CD4-positive, alpha-beta memory T cell (primary cell): Measurements from ENCODE around the gene SLC43A2. TPM values are rescaled to one million over a fixed set of nuclear protein-coding genes. Genes with fewer than 3 reads are reported as not detected.
A peak's percentile ranks its signal among the peaks of the same experiment; 100 is the strongest.

Experiments used
- CTCF ChIA-PET: fragments of 350-600 bp; sonication (Branson Sonifier 250); formaldehyde crosslinking; loops from one replicate; lab custom pipeline; 2021; ENCODE audit warnings: inconsistent platforms; ENCODE audit not compliant: partially characterized antibody; lab: Charles Lee
- POLR2A ChIA-PET: fragments of 350-600 bp; sonication (Branson Sonifier 250); formaldehyde crosslinking; loops from one replicate; lab custom pipeline; 2021; ENCODE audit not compliant: partially characterized antibody; lab: Charles Lee
- DNase-seq, 5 donors: peaks; one replicate each; pipeline versions ENCODE4 v3.0.0 to v3.0.0-alpha.2; 2020 to 2022; ENCODE audit warnings: mixed read lengths in 1 of 5
- H3K27ac ChIP-seq: one replicate; pipeline ENCODE4 v1.7.0; 2013; ENCODE audit warnings: low read depth, low read length
- H3K27me3 ChIP-seq: 2 replicates; pipeline ENCODE4 v1.7.0; 2013; ENCODE audit warnings: mild to moderate bottlenecking, low read length, moderate library complexity; ENCODE audit not compliant: insufficient read depth
- H3K36me3 ChIP-seq: 2 replicates; pipeline ENCODE4 v1.7.0; 2013; ENCODE audit warnings: mild to moderate bottlenecking, low read length, moderate library complexity; ENCODE audit not compliant: insufficient read depth
- H3K4me1 ChIP-seq: 2 replicates; pipeline ENCODE4 v1.7.0; 2013; ENCODE audit warnings: mild to moderate bottlenecking, low read length, moderate library complexity; ENCODE audit not compliant: insufficient read depth
- H3K4me3 ChIP-seq, 2 donors: one replicate each; pipeline ENCODE4 v1.7.0; 2013; ENCODE audit warnings: low read length in 2 of 2, mild to moderate bottlenecking in 1 of 2
- H3K9me3 ChIP-seq, 2 donors: one replicate each; pipeline ENCODE4 v1.7.0; 2013; ENCODE audit warnings: low read length in 2 of 2, control low read depth in 1 of 2; ENCODE audit not compliant: control insufficient read depth in 1 of 2
- H3K27ac Mint-ChIP-seq, 7 donors: one replicate each; pipeline ENCODE4 v1.8.0; 2020 to 2021; ENCODE audit warnings: mixed read lengths in 7 of 7, mild to moderate bottlenecking in 6 of 7, inconsistent platforms in 3 of 7, moderate library complexity in 3 of 7
- H3K27me3 Mint-ChIP-seq, 2 donors: one replicate each; pipeline ENCODE4 v1.8.0; 2020 to 2021; ENCODE audit warnings: mixed read lengths in 2 of 2
- H3K36me3 Mint-ChIP-seq, 2 donors: one replicate each; pipeline ENCODE4 v1.8.0; 2020 to 2021; ENCODE audit warnings: mixed read lengths in 2 of 2, inconsistent platforms in 1 of 2, mild to moderate bottlenecking in 1 of 2
- H3K4me1 Mint-ChIP-seq, 4 donors: one replicate each; pipeline ENCODE4 v1.8.0; 2020 to 2021; ENCODE audit warnings: mixed read lengths in 4 of 4, mild to moderate bottlenecking in 1 of 4
- H3K4me3 Mint-ChIP-seq, 8 donors: one replicate each; pipeline ENCODE4 v1.8.0; 2020 to 2021; ENCODE audit warnings: mixed read lengths in 8 of 8, mild to moderate bottlenecking in 7 of 8, moderate library complexity in 6 of 8, inconsistent platforms in 3 of 8
- H3K9me3 Mint-ChIP-seq, 8 donors: one replicate each; pipeline ENCODE4 v1.8.0; 2020 to 2021; ENCODE audit warnings: mixed read lengths in 8 of 8, mild to moderate bottlenecking in 5 of 8, inconsistent platforms in 3 of 8, moderate library complexity in 1 of 8
- intact Hi-C: fragments of 100-400 bp; cut with micrococcal nuclease; formaldehyde crosslinking; loops from one replicate; pipeline ENCODE4 v1.15.1; 2023
- polyA plus RNA-seq, 2 donors: library from polyadenylated mRNA; unstranded; fragments of 300-500 nt; fragmentation: Illumina TruSeq; gene quantifications; one replicate each; pipeline ENCODE4 v1.2.3, GENCODE V29; 2021
- total RNA-seq, 2 experiments: library from RNA; stranded (reverse); gene quantifications; one replicate each; pipeline ENCODE4 v1.2.3, GENCODE V29; 2021

Gene SLC43A2
- total and polyA plus RNA-seq, 4 experiments from 2014 or later, result 0.56 to 3.3 (median 1.3) TPM

GRCh38 chr17:1638171-1638590 lies 9.5 kb upstream of the SLC43A2 start:
- H3K9me3 Mint-ChIP-seq, result no peaks in the 10 kb centered on the region
- POLR2A ChIA-PET, result interaction anchor here (0.7 to 1.8 kb wide), 3 partner anchors 8 to 1950 kb away, joined by 3 to 6 read pairs (median 4); partner anchors contain the start of gene SLC43A2
- H3K27ac Mint-ChIP-seq, result peak overlapping the region in 1 of 7 donors; percentile 36
- CTCF ChIA-PET, result interaction anchor here (1.8 kb wide), 1 partner anchor 9 kb away, joined by 4 read pairs; the partner anchor contains the start of gene SLC43A2
- H3K27me3 Mint-ChIP-seq, result no peaks in the 10 kb centered on the region
- peaks cover 0 to 4% (median 2%) of the 10 kb centered on the region in 4 donors for H3K4me1 Mint-ChIP-seq
- no peaks in the 10 kb centered on the region for H3K36me3 ChIP-seq
- H3K4me3 Mint-ChIP-seq, result no peak overlapping the region
- intact Hi-C loops, result no loop called here
- H3K4me3 ChIP-seq, result no peak overlapping the region
- H3K36me3 Mint-ChIP-seq, result no peaks in the 10 kb centered on the region
- DNase-seq, result no peak
- H3K27ac ChIP-seq, result no peak overlapping the region
- H3K4me1 ChIP-seq, result no peaks in the 10 kb centered on the region
- no peaks in the 10 kb centered on the region for H3K27me3 ChIP-seq
- no peaks in the 10 kb centered on the region for H3K9me3 ChIP-seq

GRCh38 chr17:1636732-1637285 lies 8.2 kb upstream of the SLC43A2 start:
- POLR2A ChIA-PET, result interaction anchor here (0.6 kb wide), 1 partner anchor 12 kb away, joined by 3 read pairs; the partner anchor contains the start of gene RILP
- Histone ChIP-seq H3K27me3 (no peaks in the 10 kb centered on the region), H3K4me3 (no peak overlapping the region), H3K4me1 (no peaks in the 10 kb centered on the region), H3K27ac (no peak overlapping the region), H3K36me3 (no peaks in the 10 kb centered on the region), H3K9me3 (no peaks in the 10 kb centered on the region)
- intact Hi-C loops, result no loop called here
- Mint-ChIP-seq H3K27ac (peak overlapping the region in 1 of 7 donors; percentile 37), H3K4me1 (peaks cover 0 to 4% (median 2%) of the 10 kb centered on the region in 4 donors), H3K27me3 (no peaks in the 10 kb centered on the region), H3K4me3 (no peak overlapping the region), H3K36me3 (no peaks in the 10 kb centered on the region), H3K9me3 (no peaks in the 10 kb centered on the region)
- no peak for DNase-seq
- CTCF ChIA-PET, result interaction anchor here (1.3 to 1.8 kb wide), 2 partner anchors 8 to 12 kb away, joined by 4 read pairs; partner anchors contain the start of gene SLC43A2

- no peak overlapping the region for H3K27ac ChIP-seq
- Mint-ChIP-seq H3K27me3 (no peaks in the 10 kb centered on the region), H3K27ac (peak overlapping the region in 2 of 7 donors; percentile 36 to 67), H3K9me3 (no peaks in the 10 kb centered on the region), H3K4me3 (no peak overlapping the region), H3K4me1 (peaks cover 0 to 1% (median under 1%) of the 10 kb centered on the region in 4 donors), H3K36me3 (no peaks in the 10 kb centered on the region)
- H3K27me3 ChIP-seq, result no peaks in the 10 kb centered on the region
- intact Hi-C loops, result no loop called here
- CTCF ChIA-PET, result interaction anchor here (1.3 kb wide), 1 partner anchor 13 kb away, joined by 4 read pairs; no protein-coding TSS in a partner anchor
- no peak overlapping the region for H3K4me3 ChIP-seq
- no peaks in the 10 kb centered on the region for H3K9me3 ChIP-seq
- POLR2A ChIA-PET, result no interaction called here
- no peaks in the 10 kb centered on the region for H3K4me1 ChIP-seq
- DNase-seq, result no peak
- no peaks in the 10 kb centered on the region for H3K36me3 ChIP-seq
Observed at GRCh38 chr17:1635675-1636465, 7.2 kb upstream of the SLC43A2 start.

GRCh38 chr17:1634841-1635650 lies 6.4 kb upstream of the SLC43A2 start:
- Histone ChIP-seq H3K36me3 (no peaks in the 10 kb centered on the region), H3K4me1 (peaks cover 1% of the 10 kb centered on the region), H3K27me3 (no peaks in the 10 kb centered on the region), H3K27ac (no peak overlapping the region), H3K4me3 (no peak overlapping the region), H3K9me3 (no peaks in the 10 kb centered on the region)
- ChIA-PET CTCF (no interaction called here), POLR2A (no interaction called here)
- intact Hi-C loops, result no loop called here
- H3K27me3 Mint-ChIP-seq, result peaks cover 0 to 1% of the 10 kb centered on the region in 2 donors
- no peaks in the 10 kb centered on the region for H3K36me3 Mint-ChIP-seq
- H3K4me3 Mint-ChIP-seq, result no peak overlapping the region
- no peak for DNase-seq
- H3K4me1 Mint-ChIP-seq, result peaks cover 2 to 7% (median 4%) of the 10 kb centered on the region in 4 donors
- H3K9me3 Mint-ChIP-seq, result no peaks in the 10 kb centered on the region
- no peak overlapping the region for H3K27ac Mint-ChIP-seq

GRCh38 chr17:1630662-1631061 lies 2.0 kb upstream of the SLC43A2 start:
- Mint-ChIP-seq H3K4me1 (peaks cover 3 to 27% (median 12%) of the 10 kb centered on the region in 4 donors), H3K27ac (peak overlapping the region in 2 of 7 donors; percentile 46 to 78), H3K4me3 (peak overlapping the region; percentile 13 to 85 (median 72)), H3K36me3 (peaks cover 0 to 6% of the 10 kb centered on the region in 2 donors), H3K9me3 (no peaks in the 10 kb centered on the region), H3K27me3 (peaks cover 1% of the 10 kb centered on the region in 2 donors)
- H3K27ac ChIP-seq, result no peak overlapping the region
- H3K4me3 ChIP-seq, result no peak overlapping the region
- no peaks in the 10 kb centered on the region for H3K36me3 ChIP-seq
- ChIA-PET CTCF (interaction anchor here (0.6 to 4.1 kb wide), 20 partner anchors 10 to 394 kb away, joined by 3 to 21 read pairs (median 4); partner anchors contain the start of genes INPP5K, PITPNA, RILP and RTN4RL1), POLR2A (interaction anchor here (0.6 to 3.3 kb wide), 8 partner anchors 8 to 269 kb away, joined by 3 to 22 read pairs (median 5); partner anchors contain the start of genes INPP5K, RILP and YWHAE)
- intact Hi-C loops, result no loop called here
- H3K27me3 ChIP-seq, result peaks cover 8% of the 10 kb centered on the region
- DNase-seq, result no peak
- no peaks in the 10 kb centered on the region for H3K9me3 ChIP-seq
- peaks cover 22% of the 10 kb centered on the region for H3K4me1 ChIP-seq

- POLR2A ChIA-PET, result interaction anchor here (0.6 to 3.3 kb wide), 11 partner anchors 9 to 268 kb away, joined by 3 to 22 read pairs (median 4); partner anchors contain the start of genes INPP5K, RILP, SCARF1 and YWHAE
Observed at GRCh38 chr17:1629504-1630310, 1.1 kb upstream of the SLC43A2 start.

More at GRCh38 chr17:1629504-1630310, 1.1 kb upstream of the SLC43A2 start:
- Histone ChIP-seq H3K9me3 (no peaks in the 10 kb centered on the region), H3K27me3 (peaks cover 8% of the 10 kb centered on the region), H3K36me3 (no peaks in the 10 kb centered on the region), H3K4me3 (peak overlapping the region; percentile 57 to 73), H3K4me1 (peaks cover 22% of the 10 kb centered on the region), H3K27ac (peak overlapping the region; percentile 44)
- Mint-ChIP-seq H3K4me1 (peaks cover 3 to 27% (median 12%) of the 10 kb centered on the region in 4 donors), H3K36me3 (peaks cover 0 to 6% of the 10 kb centered on the region in 2 donors), H3K4me3 (peak overlapping the region; percentile 79 to 92 (median 80)), H3K27ac (peak overlapping the region; percentile 36 to 93 (median 69)), H3K27me3 (peaks cover 1% of the 10 kb centered on the region in 2 donors), H3K9me3 (no peaks in the 10 kb centered on the region)
- CTCF ChIA-PET, result interaction anchor here (0.6 to 4.1 kb wide), 21 partner anchors 8 to 395 kb away, joined by 3 to 21 read pairs (median 4); partner anchors contain the start of genes INPP5K, PITPNA, RILP and RTN4RL1
- intact Hi-C loops, result loop anchor here (2.0 to 5.0 kb wide), 2 partner anchors 113 to 172 kb away; partner anchors contain the start of genes CRK and INPP5K
- peak; percentile 56 to 73 (median 62) for DNase-seq
